WTC11 (cell line): ENCODE results near the gene CRPPA. TPM values are rescaled to one million over a fixed set of nuclear protein-coding genes. Genes with fewer than 3 reads are reported as not detected.

Experiments
- ATAC-seq: fragments of 200-7000 bp; cut with Tn5 transposase; 2 replicates; pipeline ENCODE4 v1.10.0; 2021; ENCODE audit warnings: mild to moderate bottlenecking, moderate library complexity
- CTCF ChIA-PET: fragments of 300-600 bp; sonication (Branson Sonifier 250); formaldehyde crosslinking; loops from one replicate; lab custom pipeline; 2021; ENCODE audit warnings: antibody characterized with exemption; lab: Charles Lee
- POLR2A ChIA-PET: fragments of 350-600 bp; sonication (Branson Sonifier 250); formaldehyde crosslinking; loops from one replicate; lab custom pipeline; 2021; ENCODE audit warnings: antibody characterized with exemption; lab: Charles Lee
- DNase-seq: peaks from one replicate; pipeline ENCODE4 v3.0.0; 2021; ENCODE audit warnings: low spot score
- H3K27ac Mint-ChIP-seq: 2 replicates; pipeline ENCODE4 v1.8.0; 2021; ENCODE audit warnings: mixed read lengths
- H3K27me3 Mint-ChIP-seq: 2 replicates; pipeline ENCODE4 v1.8.0; 2021; ENCODE audit warnings: low read depth, mild to moderate bottlenecking, moderate library complexity, mixed read lengths
- H3K36me3 Mint-ChIP-seq: 2 replicates; pipeline ENCODE4 v1.8.0; 2021; ENCODE audit warnings: mixed read lengths
- H3K4me1 Mint-ChIP-seq: 2 replicates; pipeline ENCODE4 v1.8.0; 2022; ENCODE audit warnings: mixed read lengths
- H3K4me3 Mint-ChIP-seq: 2 replicates; pipeline ENCODE4 v1.8.0; 2021; ENCODE audit warnings: mild to moderate bottlenecking, moderate library complexity, mixed read lengths
- H3K9me3 Mint-ChIP-seq: 2 replicates; pipeline ENCODE4 v1.8.0; 2021; ENCODE audit warnings: mixed read lengths
- CBFB ChIP-seq: sonication (generic); formaldehyde crosslinking; IDR thresholded peaks from 2 replicates; pipeline ENCODE4 v1.8.1; 2022; ENCODE audit warnings: mild to moderate bottlenecking, low read depth, missing genetic modification reagents
- CREM ChIP-seq: sonication (generic); formaldehyde crosslinking; IDR thresholded peaks from 2 replicates; pipeline ENCODE4 v1.8.1; 2022; ENCODE audit warnings: mild to moderate bottlenecking, missing genetic modification reagents, moderate library complexity
- EMX1 ChIP-seq: fragments of 250-450 bp; sonication (Bioruptor Pico); IDR thresholded peaks from 2 replicates; pipeline ENCODE4 v1.8.0; 2021; ENCODE audit warnings: mild to moderate bottlenecking
- ESRRA ChIP-seq: sonication (generic); formaldehyde crosslinking; IDR thresholded peaks from 2 replicates; pipeline ENCODE4 v1.8.1; 2022; ENCODE audit warnings: mild to moderate bottlenecking, missing genetic modification reagents, borderline replicate concordance
- ETV6 ChIP-seq: sonication (generic); formaldehyde crosslinking; IDR thresholded peaks from 2 replicates; pipeline ENCODE4 v1.8.1; 2022; ENCODE audit warnings: mild to moderate bottlenecking, missing genetic modification reagents
- FOXJ3 ChIP-seq: sonication (generic); formaldehyde crosslinking; IDR thresholded peaks from 2 replicates; pipeline ENCODE4 v1.9.0; 2021; ENCODE audit warnings: missing genetic modification reagents, mild to moderate bottlenecking, borderline replicate concordance
- IRF2 ChIP-seq: sonication (generic); formaldehyde crosslinking; IDR thresholded peaks from 2 replicates; pipeline ENCODE4 v1.8.0; 2022; ENCODE audit warnings: low read depth, missing genetic modification reagents, borderline replicate concordance
- MXD4 ChIP-seq: fragments of 250-450 bp; sonication (Bioruptor Pico); IDR thresholded peaks from 2 replicates; pipeline ENCODE4 v1.8.0; 2021; ENCODE audit warnings: mild to moderate bottlenecking, moderate library complexity, borderline replicate concordance
- MYBL2 ChIP-seq: sonication (generic); formaldehyde crosslinking; IDR thresholded peaks from 2 replicates; pipeline ENCODE4 v1.8.1; 2023; ENCODE audit warnings: mild to moderate bottlenecking, moderate library complexity, missing genetic modification reagents
- NFATC4 ChIP-seq: fragments of 250-450 bp; sonication (Bioruptor Pico); IDR thresholded peaks from 2 replicates; pipeline ENCODE4 v1.9.0; 2021; ENCODE audit warnings: mild to moderate bottlenecking
- NFYB ChIP-seq: sonication (generic); formaldehyde crosslinking; conservative IDR thresholded peaks from 2 replicates; pipeline ENCODE4 v1.8.0; 2022; ENCODE audit warnings: low read depth, missing genetic modification reagents
- TEAD4 ChIP-seq: sonication (generic); formaldehyde crosslinking; IDR thresholded peaks from 2 replicates; pipeline ENCODE4 v1.8.0; 2022; ENCODE audit warnings: mild to moderate bottlenecking, missing genetic modification reagents
- ZNF219 ChIP-seq: sonication (generic); formaldehyde crosslinking; IDR thresholded peaks from 2 replicates; pipeline ENCODE4 v1.8.0; 2023; ENCODE audit warnings: missing genetic modification reagents, mild to moderate bottlenecking, borderline replicate concordance
- ZNF317 ChIP-seq: sonication (generic); formaldehyde crosslinking; IDR thresholded peaks from 2 replicates; pipeline ENCODE4 v1.8.1; 2023; ENCODE audit warnings: low read depth, mild to moderate bottlenecking, moderate library complexity, missing genetic modification reagents, borderline replicate concordance
- ZNF671 ChIP-seq: fragments of 250-450 bp; sonication (Bioruptor Pico); IDR thresholded peaks from 2 replicates; pipeline ENCODE4 v1.8.0; 2021; ENCODE audit warnings: mild to moderate bottlenecking
- total RNA-seq: library from RNA; stranded (reverse); gene quantifications from 3 replicates; pipeline ENCODE4 v1.2.3, GENCODE V29; 2021
- TF ChIP-seq, protein P1 (sequence below): sonication (generic); formaldehyde crosslinking; conservative IDR thresholded peaks from 2 replicates; pipeline ENCODE4 v1.8.1; 2022; ENCODE audit warnings: mild to moderate bottlenecking, missing genetic modification reagents
- TF ChIP-seq, protein P2 (sequence below): sonication (generic); formaldehyde crosslinking; IDR thresholded peaks from 2 replicates; pipeline ENCODE4 v1.8.1; 2022; ENCODE audit warnings: low read depth, mild to moderate bottlenecking, moderate library complexity, missing genetic modification reagents, borderline replicate concordance
- TF ChIP-seq, protein P3 (sequence below): sonication (generic); formaldehyde crosslinking; IDR thresholded peaks from 2 replicates; pipeline ENCODE4 v1.8.1; 2023; ENCODE audit warnings: mild to moderate bottlenecking, missing genetic modification reagents, borderline replicate concordance
- TF ChIP-seq, protein P4 (sequence below): sonication (generic); formaldehyde crosslinking; IDR thresholded peaks from 2 replicates; pipeline ENCODE4 v1.8.0; 2022; ENCODE audit warnings: mild to moderate bottlenecking, missing genetic modification reagents
- TF ChIP-seq, protein P5 (sequence below): sonication (generic); formaldehyde crosslinking; IDR thresholded peaks from 2 replicates; pipeline ENCODE4 v1.8.1; 2023; ENCODE audit warnings: mild to moderate bottlenecking, missing genetic modification reagents
- TF ChIP-seq, protein P6 (sequence below): fragments of 250-450 bp; sonication (Bioruptor Pico); IDR thresholded peaks from 2 replicates; pipeline ENCODE4 v1.8.0; 2021; ENCODE audit warnings: mild to moderate bottlenecking
- TF ChIP-seq, protein P7 (sequence below): fragments of 250-450 bp; sonication (Bioruptor Pico); conservative IDR thresholded peaks from 2 replicates; pipeline ENCODE4 v1.9.0; 2021; ENCODE audit warnings: mild to moderate bottlenecking
- TF ChIP-seq, protein P8 (sequence below): sonication (generic); formaldehyde crosslinking; IDR thresholded peaks from 2 replicates; pipeline ENCODE4 v1.8.0; 2023; ENCODE audit warnings: mild to moderate bottlenecking, missing genetic modification reagents

Gene CRPPA
- total RNA-seq, 1 experiment from 2014 or later = 0.87 TPM

DNA sequence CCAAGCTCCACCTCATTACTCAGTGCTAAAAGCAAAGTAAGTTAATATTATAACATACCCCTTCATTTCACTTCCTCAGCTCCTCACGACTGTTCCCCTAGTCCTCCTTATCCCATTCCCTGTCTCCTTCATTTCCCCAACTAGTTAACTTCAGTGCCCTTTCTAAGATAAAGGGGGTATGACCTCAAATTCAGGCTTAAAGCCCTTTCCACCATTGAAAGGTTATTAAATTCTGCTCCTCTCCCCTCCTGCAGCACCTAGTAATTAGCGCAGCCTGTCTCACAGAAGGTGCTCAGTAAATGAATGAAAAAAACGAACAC lies 1.0 kb downstream of the CRPPA start:
- no peaks in the 10 kb centered on the region for H3K36me3 Mint-ChIP-seq
- TF ChIP-seq, protein P1, sequence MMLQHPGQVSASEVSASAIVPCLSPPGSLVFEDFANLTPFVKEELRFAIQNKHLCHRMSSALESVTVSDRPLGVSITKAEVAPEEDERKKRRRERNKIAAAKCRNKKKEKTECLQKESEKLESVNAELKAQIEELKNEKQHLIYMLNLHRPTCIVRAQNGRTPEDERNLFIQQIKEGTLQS = no peak
- TF ChIP-seq, protein P2, sequence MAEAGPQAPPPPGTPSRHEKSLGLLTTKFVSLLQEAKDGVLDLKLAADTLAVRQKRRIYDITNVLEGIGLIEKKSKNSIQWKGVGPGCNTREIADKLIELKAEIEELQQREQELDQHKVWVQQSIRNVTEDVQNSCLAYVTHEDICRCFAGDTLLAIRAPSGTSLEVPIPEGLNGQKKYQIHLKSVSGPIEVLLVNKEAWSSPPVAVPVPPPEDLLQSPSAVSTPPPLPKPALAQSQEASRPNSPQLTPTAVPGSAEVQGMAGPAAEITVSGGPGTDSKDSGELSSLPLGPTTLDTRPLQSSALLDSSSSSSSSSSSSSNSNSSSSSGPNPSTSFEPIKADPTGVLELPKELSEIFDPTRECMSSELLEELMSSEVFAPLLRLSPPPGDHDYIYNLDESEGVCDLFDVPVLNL (CRISPR knock-in tag) = no peak
- no peak for TF ChIP-seq NFATC4
- TF ChIP-seq MXD4 (CRISPR knock-in tag) = no peak
- no peak for TF ChIP-seq TEAD4 (CRISPR knock-in tag)
- no peak for TF ChIP-seq CBFB (CRISPR knock-in tag)
- TF ChIP-seq, protein P3, sequence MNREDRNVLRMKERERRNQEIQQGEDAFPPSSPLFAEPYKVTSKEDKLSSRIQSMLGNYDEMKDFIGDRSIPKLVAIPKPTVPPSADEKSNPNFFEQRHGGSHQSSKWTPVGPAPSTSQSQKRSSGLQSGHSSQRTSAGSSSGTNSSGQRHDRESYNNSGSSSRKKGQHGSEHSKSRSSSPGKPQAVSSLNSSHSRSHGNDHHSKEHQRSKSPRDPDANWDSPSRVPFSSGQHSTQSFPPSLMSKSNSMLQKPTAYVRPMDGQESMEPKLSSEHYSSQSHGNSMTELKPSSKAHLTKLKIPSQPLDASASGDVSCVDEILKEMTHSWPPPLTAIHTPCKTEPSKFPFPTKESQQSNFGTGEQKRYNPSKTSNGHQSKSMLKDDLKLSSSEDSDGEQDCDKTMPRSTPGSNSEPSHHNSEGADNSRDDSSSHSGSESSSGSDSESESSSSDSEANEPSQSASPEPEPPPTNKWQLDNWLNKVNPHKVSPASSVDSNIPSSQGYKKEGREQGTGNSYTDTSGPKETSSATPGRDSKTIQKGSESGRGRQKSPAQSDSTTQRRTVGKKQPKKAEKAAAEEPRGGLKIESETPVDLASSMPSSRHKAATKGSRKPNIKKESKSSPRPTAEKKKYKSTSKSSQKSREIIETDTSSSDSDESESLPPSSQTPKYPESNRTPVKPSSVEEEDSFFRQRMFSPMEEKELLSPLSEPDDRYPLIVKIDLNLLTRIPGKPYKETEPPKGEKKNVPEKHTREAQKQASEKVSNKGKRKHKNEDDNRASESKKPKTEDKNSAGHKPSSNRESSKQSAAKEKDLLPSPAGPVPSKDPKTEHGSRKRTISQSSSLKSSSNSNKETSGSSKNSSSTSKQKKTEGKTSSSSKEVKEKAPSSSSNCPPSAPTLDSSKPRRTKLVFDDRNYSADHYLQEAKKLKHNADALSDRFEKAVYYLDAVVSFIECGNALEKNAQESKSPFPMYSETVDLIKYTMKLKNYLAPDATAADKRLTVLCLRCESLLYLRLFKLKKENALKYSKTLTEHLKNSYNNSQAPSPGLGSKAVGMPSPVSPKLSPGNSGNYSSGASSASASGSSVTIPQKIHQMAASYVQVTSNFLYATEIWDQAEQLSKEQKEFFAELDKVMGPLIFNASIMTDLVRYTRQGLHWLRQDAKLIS (CRISPR knock-in tag) = no peak
- TF ChIP-seq IRF2 = no peak
- TF ChIP-seq, protein P4, sequence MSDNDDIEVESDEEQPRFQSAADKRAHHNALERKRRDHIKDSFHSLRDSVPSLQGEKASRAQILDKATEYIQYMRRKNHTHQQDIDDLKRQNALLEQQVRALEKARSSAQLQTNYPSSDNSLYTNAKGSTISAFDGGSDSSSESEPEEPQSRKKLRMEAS (CRISPR knock-in tag) = no peak
- no peak for TF ChIP-seq ZNF671
- TF ChIP-seq, protein P5, sequence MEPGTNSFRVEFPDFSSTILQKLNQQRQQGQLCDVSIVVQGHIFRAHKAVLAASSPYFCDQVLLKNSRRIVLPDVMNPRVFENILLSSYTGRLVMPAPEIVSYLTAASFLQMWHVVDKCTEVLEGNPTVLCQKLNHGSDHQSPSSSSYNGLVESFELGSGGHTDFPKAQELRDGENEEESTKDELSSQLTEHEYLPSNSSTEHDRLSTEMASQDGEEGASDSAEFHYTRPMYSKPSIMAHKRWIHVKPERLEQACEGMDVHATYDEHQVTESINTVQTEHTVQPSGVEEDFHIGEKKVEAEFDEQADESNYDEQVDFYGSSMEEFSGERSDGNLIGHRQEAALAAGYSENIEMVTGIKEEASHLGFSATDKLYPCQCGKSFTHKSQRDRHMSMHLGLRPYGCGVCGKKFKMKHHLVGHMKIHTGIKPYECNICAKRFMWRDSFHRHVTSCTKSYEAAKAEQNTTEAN = no peak
- no peak for TF ChIP-seq MYBL2
- no peak for TF ChIP-seq NFYB
- TF ChIP-seq, all 79 proteins: peak for 0
- ATAC-seq (no peak), DNase-seq (no peak)
- Mint-ChIP-seq H3K9me3 (no peaks in the 10 kb centered on the region), H3K4me1 (peaks cover 16% of the 10 kb centered on the region), H3K27ac (peak overlapping the region; percentile 32; the same call in 1 of the 2 replicates), H3K4me3 (peak overlapping the region; percentile 78), H3K27me3 (peaks cover 27% of the 10 kb centered on the region)
- ChIA-PET POLR2A (interaction anchor here (0.5 to 1.3 kb wide), 6 partner anchors 45 to 303 kb away, joined by 3 to 5 read pairs (median 4); partner anchors contain the start of genes ANKMY2, BZW2 and SOSTDC1), CTCF (interaction anchor here (0.6 to 2.7 kb wide), 5 partner anchors 11 to 323 kb away, joined by 3 to 27 read pairs (median 5); no protein-coding TSS in a partner anchor)

GRCh38 chr7:16419859-16420258 lies 1.5 kb downstream of the CRPPA start:
- Mint-ChIP-seq H3K9me3 (no peaks in the 10 kb centered on the region), H3K27me3 (peaks cover 27% of the 10 kb centered on the region), H3K4me1 (peaks cover 16% of the 10 kb centered on the region), H3K27ac (no peak overlapping the region), H3K4me3 (peak overlapping the region; percentile 78), H3K36me3 (no peaks in the 10 kb centered on the region)
- CTCF ChIA-PET = interaction anchor here (0.6 to 2.7 kb wide), 3 partner anchors 12 to 156 kb away, joined by 3 to 27 read pairs (median 5); no protein-coding TSS in a partner anchor
- POLR2A ChIA-PET = interaction anchor here (0.5 to 1.3 kb wide), 6 partner anchors 45 to 304 kb away, joined by 3 to 5 read pairs (median 4); partner anchors contain the start of genes ANKMY2, BZW2 and SOSTDC1
- DNase-seq (no peak), ATAC-seq (no peak)
- TF ChIP-seq NFATC4 (no peak), ZNF317 (CRISPR knock-in tag) (no peak), FOXJ3 (CRISPR knock-in tag) (no peak), CREM (CRISPR knock-in tag) (no peak), EMX1 (no peak), ZNF219 (CRISPR knock-in tag) (no peak), ETV6 (CRISPR knock-in tag) (no peak), NFYB (no peak), ESRRA (CRISPR knock-in tag) (no peak)
- TF ChIP-seq, protein P6, sequence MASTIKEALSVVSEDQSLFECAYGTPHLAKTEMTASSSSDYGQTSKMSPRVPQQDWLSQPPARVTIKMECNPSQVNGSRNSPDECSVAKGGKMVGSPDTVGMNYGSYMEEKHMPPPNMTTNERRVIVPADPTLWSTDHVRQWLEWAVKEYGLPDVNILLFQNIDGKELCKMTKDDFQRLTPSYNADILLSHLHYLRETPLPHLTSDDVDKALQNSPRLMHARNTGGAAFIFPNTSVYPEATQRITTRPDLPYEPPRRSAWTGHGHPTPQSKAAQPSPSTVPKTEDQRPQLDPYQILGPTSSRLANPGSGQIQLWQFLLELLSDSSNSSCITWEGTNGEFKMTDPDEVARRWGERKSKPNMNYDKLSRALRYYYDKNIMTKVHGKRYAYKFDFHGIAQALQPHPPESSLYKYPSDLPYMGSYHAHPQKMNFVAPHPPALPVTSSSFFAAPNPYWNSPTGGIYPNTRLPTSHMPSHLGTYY = no peak
- TF ChIP-seq, protein P7, sequence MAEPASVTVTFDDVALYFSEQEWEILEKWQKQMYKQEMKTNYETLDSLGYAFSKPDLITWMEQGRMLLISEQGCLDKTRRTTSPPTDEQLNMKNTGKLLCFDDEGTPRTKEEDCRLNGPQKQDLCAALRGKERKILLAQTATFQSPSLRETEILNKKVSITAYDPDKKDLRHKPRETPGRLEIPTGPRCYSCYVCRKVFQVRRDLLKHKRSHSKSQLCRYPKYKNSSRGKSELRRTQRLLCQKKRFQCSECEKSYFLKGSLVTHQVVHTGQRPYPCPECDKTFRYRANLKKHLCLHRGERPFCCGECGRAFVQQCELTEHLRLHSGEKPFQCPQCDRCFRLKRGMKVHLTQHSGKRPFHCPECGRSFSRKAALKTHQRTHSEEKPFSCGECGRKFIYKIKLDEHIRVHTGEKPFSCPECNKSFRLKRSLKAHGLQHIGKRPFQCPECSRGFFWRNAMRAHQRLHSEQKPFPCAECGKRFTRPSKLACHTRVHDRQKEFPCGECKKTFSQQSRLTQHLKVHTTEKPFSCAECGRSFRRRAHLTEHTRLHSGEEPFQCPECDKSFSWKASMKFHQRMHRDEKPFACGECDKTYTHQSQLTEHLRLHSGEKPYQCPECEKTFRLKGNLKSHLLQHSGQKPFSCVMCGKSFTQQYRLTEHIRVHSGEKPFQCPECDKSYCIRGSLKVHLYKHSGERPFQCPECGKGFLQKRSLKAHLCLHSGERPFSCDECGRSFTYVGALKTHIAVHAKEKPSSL (CRISPR knock-in tag) = no peak
- TF ChIP-seq, protein P8, sequence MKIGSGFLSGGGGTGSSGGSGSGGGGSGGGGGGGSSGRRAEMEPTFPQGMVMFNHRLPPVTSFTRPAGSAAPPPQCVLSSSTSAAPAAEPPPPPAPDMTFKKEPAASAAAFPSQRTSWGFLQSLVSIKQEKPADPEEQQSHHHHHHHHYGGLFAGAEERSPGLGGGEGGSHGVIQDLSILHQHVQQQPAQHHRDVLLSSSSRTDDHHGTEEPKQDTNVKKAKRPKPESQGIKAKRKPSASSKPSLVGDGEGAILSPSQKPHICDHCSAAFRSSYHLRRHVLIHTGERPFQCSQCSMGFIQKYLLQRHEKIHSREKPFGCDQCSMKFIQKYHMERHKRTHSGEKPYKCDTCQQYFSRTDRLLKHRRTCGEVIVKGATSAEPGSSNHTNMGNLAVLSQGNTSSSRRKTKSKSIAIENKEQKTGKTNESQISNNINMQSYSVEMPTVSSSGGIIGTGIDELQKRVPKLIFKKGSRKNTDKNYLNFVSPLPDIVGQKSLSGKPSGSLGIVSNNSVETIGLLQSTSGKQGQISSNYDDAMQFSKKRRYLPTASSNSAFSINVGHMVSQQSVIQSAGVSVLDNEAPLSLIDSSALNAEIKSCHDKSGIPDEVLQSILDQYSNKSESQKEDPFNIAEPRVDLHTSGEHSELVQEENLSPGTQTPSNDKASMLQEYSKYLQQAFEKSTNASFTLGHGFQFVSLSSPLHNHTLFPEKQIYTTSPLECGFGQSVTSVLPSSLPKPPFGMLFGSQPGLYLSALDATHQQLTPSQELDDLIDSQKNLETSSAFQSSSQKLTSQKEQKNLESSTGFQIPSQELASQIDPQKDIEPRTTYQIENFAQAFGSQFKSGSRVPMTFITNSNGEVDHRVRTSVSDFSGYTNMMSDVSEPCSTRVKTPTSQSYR (CRISPR knock-in tag) = no peak
